Measurements from ENCODE around the gene RAB3C. TPM values are rescaled to one million over a fixed set of nuclear protein-coding genes. Genes with fewer than 3 reads are reported as not detected.

Gene RAB3C
- total and polyA plus RNA-seq, 9 donors, result 0.11 to 17.2 (median 2.7) TPM

GRCh38 chr5:58738336-58738735, 155.5 kb downstream of the RAB3C start:
- no peak for DNase-seq
- H3K36me3 ChIP-seq, result no peaks in the 10 kb centered on the region
- WGBS, 3 donors, result 87 to 92% (median 91%) methylated on average over 2 of the region's 2 CpGs
- intact Hi-C loops (cut with DNase I), result no loop called here
- no peaks in the 10 kb centered on the region for H3K9me3 ChIP-seq
- H3K4me1 ChIP-seq (ENCODE audit: insufficient read depth), result no peaks in the 10 kb centered on the region
- no peak overlapping the region for H3K4me3 ChIP-seq
- no peak overlapping the region for H3K27ac ChIP-seq
- no peak for TF ChIP-seq EP300 (IDR thresholded peaks at IDR 0.05)
- TF ChIP-seq POLR2A (IDR thresholded peaks at IDR 0.05), result no peak
- no peak for TF ChIP-seq CTCF (IDR thresholded peaks at IDR 0.05)
- H3K27me3 ChIP-seq, result no peaks in the 10 kb centered on the region

- H3K36me3 ChIP-seq, result no peaks in the 10 kb centered on the region
- no peak overlapping the region for H3K4me3 ChIP-seq
- no peak for DNase-seq
- no peaks in the 10 kb centered on the region for H3K9me3 ChIP-seq
- H3K27ac ChIP-seq, result no peak overlapping the region
- 80 to 96% (median 85%) methylated on average over 2 of the region's 2 CpGs for WGBS, 3 donors
- H3K4me1 ChIP-seq (ENCODE audit: insufficient read depth), result no peaks in the 10 kb centered on the region
- no peaks in the 10 kb centered on the region for H3K27me3 ChIP-seq
- TF ChIP-seq POLR2A (IDR thresholded peaks at IDR 0.05), result no peak
- TF ChIP-seq EP300 (IDR thresholded peaks at IDR 0.05), result no peak
- TF ChIP-seq CTCF (IDR thresholded peaks at IDR 0.05), result no peak
- intact Hi-C loops (cut with DNase I), result no loop called here
Measured at GRCh38 chr5:58739051-58739450, 156.2 kb downstream of the RAB3C start.

GRCh38 chr5:58740956-58741355, 158.1 kb downstream of the RAB3C start:
- H3K9me3 ChIP-seq, result no peaks in the 10 kb centered on the region
- H3K27ac ChIP-seq, result no peak overlapping the region
- TF ChIP-seq POLR2A (IDR thresholded peaks at IDR 0.05), result no peak
- TF ChIP-seq EP300 (IDR thresholded peaks at IDR 0.05), result no peak
- no peak for TF ChIP-seq CTCF (IDR thresholded peaks at IDR 0.05)
- H3K4me1 ChIP-seq (ENCODE audit: insufficient read depth), result no peaks in the 10 kb centered on the region
- DNase-seq, result no peak
- H3K4me3 ChIP-seq, result no peak overlapping the region
- H3K27me3 ChIP-seq, result no peaks in the 10 kb centered on the region
- 78 to 90% (median 78%) methylated on average over 3 of the region's 3 CpGs for WGBS, 3 donors
- intact Hi-C loops (cut with DNase I), result no loop called here
- no peaks in the 10 kb centered on the region for H3K36me3 ChIP-seq

GRCh38 chr5:58745350-58745749, 162.5 kb downstream of the RAB3C start:
- no peaks in the 10 kb centered on the region for H3K36me3 ChIP-seq
- no peaks in the 10 kb centered on the region for H3K27me3 ChIP-seq
- no peak overlapping the region for H3K27ac ChIP-seq
- no peaks in the 10 kb centered on the region for H3K9me3 ChIP-seq
- 94 to 98% (median 94%) methylated on average over 4 of the region's 4 CpGs for WGBS, 3 donors
- no peak for TF ChIP-seq EP300 (IDR thresholded peaks at IDR 0.05)
- TF ChIP-seq POLR2A (IDR thresholded peaks at IDR 0.05), result no peak
- no peak for TF ChIP-seq CTCF (IDR thresholded peaks at IDR 0.05)
- intact Hi-C loops (cut with DNase I), result no loop called here
- no peaks in the 10 kb centered on the region for H3K4me1 ChIP-seq (ENCODE audit: insufficient read depth)
- no peak overlapping the region for H3K4me3 ChIP-seq
- DNase-seq, result no peak

GRCh38 chr5:58746321-58746720, 163.4 kb downstream of the RAB3C start:
- no peaks in the 10 kb centered on the region for H3K4me1 ChIP-seq (ENCODE audit: insufficient read depth)
- no peaks in the 10 kb centered on the region for H3K9me3 ChIP-seq

More at GRCh38 chr5:58746321-58746720, 163.4 kb downstream of the RAB3C start:
- DNase-seq, result no peak
- 50 to 56% (median 54%) methylated on average over 4 of the region's 4 CpGs for WGBS, 3 donors
- TF ChIP-seq EP300 (IDR thresholded peaks at IDR 0.05), result no peak
- H3K27me3 ChIP-seq, result no peaks in the 10 kb centered on the region
- H3K27ac ChIP-seq, result no peak overlapping the region
- no peaks in the 10 kb centered on the region for H3K36me3 ChIP-seq
- intact Hi-C loops (cut with DNase I), result no loop called here
- no peak overlapping the region for H3K4me3 ChIP-seq
